Glutamatergic neuron (in vitro differentiated cells): Measurements from ENCODE around the gene COX4I1. TPM values are rescaled to one million over a fixed set of nuclear protein-coding genes. Genes with fewer than 3 reads are reported as not detected.
A peak's percentile ranks its signal among the peaks of the same experiment; 100 is the strongest.

ENCODE experiments used
- DNase-seq: peaks from one replicate; pipeline ENCODE4 v3.0.0; 2022
- H3K27ac Mint-ChIP-seq: one replicate; pipeline ENCODE4 v1.8.0; 2020; ENCODE audit warnings: mild to moderate bottlenecking, mixed read lengths, inconsistent platforms; ENCODE audit not compliant: unreplicated experiment
- H3K27me3 Mint-ChIP-seq: one replicate; pipeline ENCODE4 v1.8.0; 2020; ENCODE audit warnings: mild to moderate bottlenecking, moderate library complexity, mixed read lengths, inconsistent platforms; ENCODE audit not compliant: unreplicated experiment
- H3K36me3 Mint-ChIP-seq: one replicate; pipeline ENCODE4 v1.8.0; 2020; ENCODE audit warnings: mild to moderate bottlenecking, mixed read lengths, inconsistent platforms; ENCODE audit not compliant: unreplicated experiment
- H3K4me1 Mint-ChIP-seq: one replicate; pipeline ENCODE4 v1.8.0; 2020; ENCODE audit warnings: mild to moderate bottlenecking, low read depth, mixed read lengths, inconsistent platforms; ENCODE audit not compliant: unreplicated experiment
- H3K4me3 Mint-ChIP-seq: one replicate; pipeline ENCODE4 v1.8.0; 2020; ENCODE audit warnings: mild to moderate bottlenecking, mixed read lengths, inconsistent platforms; ENCODE audit not compliant: unreplicated experiment
- H3K9me3 Mint-ChIP-seq: one replicate; pipeline ENCODE4 v1.8.0; 2020; ENCODE audit warnings: mild to moderate bottlenecking, moderate library complexity, mixed read lengths, inconsistent platforms; ENCODE audit not compliant: unreplicated experiment
- total RNA-seq: library from RNA; stranded (reverse); fragmentation: NEBNext Ultra II Directional; extraction: Animal tissue kit (Norgen Biotek cat#: 25700); gene quantifications from one replicate; pipeline ENCODE4 v1.2.1, GENCODE V29; 2021; ENCODE audit not compliant: unreplicated experiment
- TF ChIP-seq, protein P1 (sequence below): fragments of 200-600 bp; sonication (generic); IDR thresholded peaks from one replicate; pipeline ENCODE4 v1.5.0; 2021; ENCODE audit not compliant: partially characterized antibody, unreplicated experiment

The COX4I1 gene
- total RNA-seq, 1 donor from 2014 or later: 544 TPM

DNA sequence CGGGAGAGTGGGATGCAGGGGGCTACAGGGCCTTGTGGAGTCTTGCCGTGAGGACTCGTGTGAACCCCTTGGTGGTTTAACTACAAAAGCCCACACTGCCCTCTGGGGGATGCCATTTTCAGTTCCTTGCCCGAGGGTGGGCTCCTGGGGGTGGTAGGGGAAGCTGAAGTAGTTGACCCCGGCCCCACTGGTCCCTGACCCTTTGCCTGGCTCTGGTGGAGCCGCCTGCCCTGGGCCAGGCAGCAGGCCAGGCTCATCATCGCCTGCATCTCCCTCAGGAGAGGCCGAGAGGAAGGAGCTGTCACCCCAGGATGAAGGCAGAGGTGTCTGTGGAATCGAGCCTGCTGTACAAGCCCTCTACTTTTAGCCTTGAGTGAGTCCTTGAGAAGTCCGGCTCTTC lies 10.2 kb downstream of the COX4I1 start:
- Mint-ChIP-seq H3K27me3 (peaks cover 4% of the 10 kb centered on the region), H3K4me3 (no peak overlapping the region), H3K36me3 (peaks cover 18% of the 10 kb centered on the region), H3K27ac (no peak overlapping the region), H3K9me3 (peaks cover 10% of the 10 kb centered on the region), H3K4me1 (peaks cover 2% of the 10 kb centered on the region)
- TF ChIP-seq, protein P1, sequence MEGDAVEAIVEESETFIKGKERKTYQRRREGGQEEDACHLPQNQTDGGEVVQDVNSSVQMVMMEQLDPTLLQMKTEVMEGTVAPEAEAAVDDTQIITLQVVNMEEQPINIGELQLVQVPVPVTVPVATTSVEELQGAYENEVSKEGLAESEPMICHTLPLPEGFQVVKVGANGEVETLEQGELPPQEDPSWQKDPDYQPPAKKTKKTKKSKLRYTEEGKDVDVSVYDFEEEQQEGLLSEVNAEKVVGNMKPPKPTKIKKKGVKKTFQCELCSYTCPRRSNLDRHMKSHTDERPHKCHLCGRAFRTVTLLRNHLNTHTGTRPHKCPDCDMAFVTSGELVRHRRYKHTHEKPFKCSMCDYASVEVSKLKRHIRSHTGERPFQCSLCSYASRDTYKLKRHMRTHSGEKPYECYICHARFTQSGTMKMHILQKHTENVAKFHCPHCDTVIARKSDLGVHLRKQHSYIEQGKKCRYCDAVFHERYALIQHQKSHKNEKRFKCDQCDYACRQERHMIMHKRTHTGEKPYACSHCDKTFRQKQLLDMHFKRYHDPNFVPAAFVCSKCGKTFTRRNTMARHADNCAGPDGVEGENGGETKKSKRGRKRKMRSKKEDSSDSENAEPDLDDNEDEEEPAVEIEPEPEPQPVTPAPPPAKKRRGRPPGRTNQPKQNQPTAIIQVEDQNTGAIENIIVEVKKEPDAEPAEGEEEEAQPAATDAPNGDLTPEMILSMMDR: no peak
- DNase-seq: no peak

DNA sequence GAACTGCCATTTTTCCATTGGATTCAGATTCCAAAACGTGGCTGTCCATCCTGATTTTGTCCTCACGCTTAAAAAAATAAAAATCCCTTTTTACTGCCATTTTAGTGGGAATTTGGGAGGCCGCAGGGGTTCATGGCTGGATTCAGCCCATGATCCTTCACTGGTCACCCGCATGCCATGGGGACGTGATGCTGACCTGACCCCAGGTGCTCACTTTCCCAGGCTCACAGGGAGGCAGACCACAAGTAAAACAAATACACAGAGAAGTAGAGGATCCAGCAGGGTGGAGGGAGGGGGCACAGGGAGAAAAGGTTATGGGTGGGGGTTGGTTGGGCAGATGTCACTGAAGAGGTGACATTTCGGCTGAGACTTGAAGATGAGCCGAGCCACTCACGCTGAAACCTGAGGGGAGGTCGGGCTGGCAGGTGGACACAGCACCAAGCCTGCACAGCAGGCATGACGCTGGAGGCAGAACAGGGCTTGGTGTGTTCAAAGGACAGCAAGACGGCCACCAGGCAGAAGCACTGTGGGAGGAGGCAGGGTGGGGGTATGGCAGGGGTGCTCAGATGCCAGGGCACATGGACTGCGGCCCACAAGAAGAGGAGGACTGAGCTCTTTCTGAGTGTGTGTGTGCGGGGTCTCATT lies 10.7 kb downstream of the COX4I1 start:
- no peak overlapping the region for H3K4me3 Mint-ChIP-seq
- peak overlapping the region; percentile 48 for H3K27ac Mint-ChIP-seq
- H3K9me3 Mint-ChIP-seq: peaks cover 10% of the 10 kb centered on the region
- DNase-seq: no peak
- peaks cover 4% of the 10 kb centered on the region for H3K27me3 Mint-ChIP-seq
- TF ChIP-seq, protein P1: no peak
- peaks cover 14% of the 10 kb centered on the region for H3K36me3 Mint-ChIP-seq
- peaks cover 2% of the 10 kb centered on the region for H3K4me1 Mint-ChIP-seq

DNA sequence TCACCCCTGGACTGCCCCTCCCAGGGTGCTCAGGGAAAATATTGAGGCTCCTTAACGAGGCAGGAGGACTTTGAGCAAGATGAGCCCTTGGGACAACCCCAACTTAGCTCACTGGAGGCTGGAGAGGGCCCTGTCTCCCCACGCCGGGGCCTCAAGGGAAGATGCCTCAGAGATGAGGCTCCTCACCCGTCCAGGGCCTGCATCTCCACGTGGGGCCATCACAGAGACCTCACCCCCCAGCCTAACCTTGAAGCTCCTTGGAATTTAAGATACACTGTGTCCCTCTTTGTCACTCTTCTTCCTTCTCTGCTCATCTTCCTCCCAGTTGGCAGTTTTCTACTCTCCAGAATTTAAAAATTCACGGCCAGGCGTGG lies 11.2 kb downstream of the COX4I1 start:
- H3K4me1 Mint-ChIP-seq: peaks cover 2% of the 10 kb centered on the region
- H3K36me3 Mint-ChIP-seq: peaks cover 9% of the 10 kb centered on the region
- no peak overlapping the region for H3K27ac Mint-ChIP-seq
- peaks cover 10% of the 10 kb centered on the region for H3K9me3 Mint-ChIP-seq
- H3K4me3 Mint-ChIP-seq: no peak overlapping the region
- H3K27me3 Mint-ChIP-seq: peaks cover 4% of the 10 kb centered on the region
- DNase-seq: no peak
- TF ChIP-seq, protein P1: no peak

DNA sequence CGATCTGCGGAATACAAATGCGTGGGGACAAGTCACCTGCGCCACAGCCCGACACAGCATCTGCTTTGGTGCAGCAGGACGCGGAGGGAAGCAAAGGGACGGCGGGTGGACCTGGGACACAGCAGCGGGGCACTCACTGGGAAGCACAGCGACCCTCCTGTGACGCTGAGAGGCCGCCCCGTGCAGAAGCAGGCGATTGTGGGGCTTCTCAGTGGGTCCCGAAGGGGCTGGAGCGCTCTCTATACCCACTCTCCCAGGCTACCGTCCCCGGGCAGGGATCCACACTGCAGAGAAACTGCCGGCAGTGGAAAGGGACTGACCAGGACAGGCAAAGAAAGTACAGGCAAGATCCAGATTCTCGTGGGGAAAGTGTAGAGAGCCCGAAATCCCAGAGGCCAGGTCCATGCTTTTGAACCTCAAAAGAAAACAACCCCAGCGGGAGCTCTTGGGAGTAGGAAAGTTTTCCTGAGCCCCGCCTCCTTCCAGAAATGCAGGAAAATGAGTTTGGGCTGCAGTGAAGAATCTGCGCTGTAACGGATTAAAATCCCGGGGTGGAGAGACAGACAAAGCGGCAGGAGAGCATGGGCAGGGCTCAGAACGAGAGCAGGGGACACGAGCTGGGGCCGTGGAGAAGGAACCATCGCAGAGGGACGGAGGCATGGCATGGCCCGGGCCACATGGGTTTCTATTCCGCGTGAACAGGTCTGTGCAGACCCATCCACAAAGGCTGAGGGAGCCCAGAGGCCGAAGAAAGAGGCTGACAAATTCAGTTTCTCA lies 12.7 kb downstream of the COX4I1 start:
- H3K4me1 Mint-ChIP-seq: peaks cover 2% of the 10 kb centered on the region
- no peak for DNase-seq
- H3K36me3 Mint-ChIP-seq: no peaks in the 10 kb centered on the region
- peaks cover 4% of the 10 kb centered on the region for H3K27me3 Mint-ChIP-seq
- no peak overlapping the region for H3K27ac Mint-ChIP-seq
- TF ChIP-seq, protein P1: no peak
- peaks cover 6% of the 10 kb centered on the region for H3K9me3 Mint-ChIP-seq
- H3K4me3 Mint-ChIP-seq: no peak overlapping the region
